ENCODE measurements around the gene STAG2.

GRCh38 chrX:124033821-124034220, 72.3 kb downstream of the STAG2 start:
- TF ChIP-seq, protein P1, sequence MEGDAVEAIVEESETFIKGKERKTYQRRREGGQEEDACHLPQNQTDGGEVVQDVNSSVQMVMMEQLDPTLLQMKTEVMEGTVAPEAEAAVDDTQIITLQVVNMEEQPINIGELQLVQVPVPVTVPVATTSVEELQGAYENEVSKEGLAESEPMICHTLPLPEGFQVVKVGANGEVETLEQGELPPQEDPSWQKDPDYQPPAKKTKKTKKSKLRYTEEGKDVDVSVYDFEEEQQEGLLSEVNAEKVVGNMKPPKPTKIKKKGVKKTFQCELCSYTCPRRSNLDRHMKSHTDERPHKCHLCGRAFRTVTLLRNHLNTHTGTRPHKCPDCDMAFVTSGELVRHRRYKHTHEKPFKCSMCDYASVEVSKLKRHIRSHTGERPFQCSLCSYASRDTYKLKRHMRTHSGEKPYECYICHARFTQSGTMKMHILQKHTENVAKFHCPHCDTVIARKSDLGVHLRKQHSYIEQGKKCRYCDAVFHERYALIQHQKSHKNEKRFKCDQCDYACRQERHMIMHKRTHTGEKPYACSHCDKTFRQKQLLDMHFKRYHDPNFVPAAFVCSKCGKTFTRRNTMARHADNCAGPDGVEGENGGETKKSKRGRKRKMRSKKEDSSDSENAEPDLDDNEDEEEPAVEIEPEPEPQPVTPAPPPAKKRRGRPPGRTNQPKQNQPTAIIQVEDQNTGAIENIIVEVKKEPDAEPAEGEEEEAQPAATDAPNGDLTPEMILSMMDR (IDR thresholded peaks at IDR 0.05), result no peak
- TF ChIP-seq POLR2A (IDR thresholded peaks at IDR 0.05), result no peak
- TF ChIP-seq POLR2AphosphoS5 (IDR thresholded peaks at IDR 0.05), result no peak
- TF ChIP-seq EP300 (IDR thresholded peaks at IDR 0.05), result no peak

Measured in upper lobe of left lung (tissue), 4 donors.